Neural cell (in vitro differentiated cells): ENCODE measurements around the gene CXCR3. TPM values are rescaled to one million over a fixed set of nuclear protein-coding genes. Genes with fewer than 3 reads are reported as not detected.

ENCODE experiments used
- H2AFZ ChIP-seq: fragments of 200-600, 300-800 bp; sonication (generic), shearing (Covaris generic); 2 replicates; pipeline ENCODE4 v1.6.0; 2014; ENCODE audit warnings: low read depth, mild to moderate bottlenecking, antibody characterized with exemption, low read length, moderate library complexity
- H3F3A ChIP-seq: fragments of 200-600 bp; shearing (Covaris generic); 2 replicates; pipeline ENCODE4 v1.6.1; 2016; ENCODE audit warnings: mild to moderate bottlenecking, moderate library complexity, mixed read lengths, antibody characterized with exemption, low read length; ENCODE audit not compliant: insufficient read depth, poor library complexity, severe bottlenecking
- H3K27ac ChIP-seq: fragments of 200-600, 300-800 bp; sonication (generic), shearing (Covaris generic); 2 replicates; pipeline ENCODE4 v1.5.1; 2014; ENCODE audit warnings: mild to moderate bottlenecking, low read length, moderate library complexity
- H3K27me3 ChIP-seq: fragments of 300-800, 200-600 bp; sonication (generic), shearing (Covaris generic); 2 replicates; pipeline ENCODE4 v1.6.0; 2014; ENCODE audit warnings: mild to moderate bottlenecking, low read depth, low read length, moderate library complexity; ENCODE audit not compliant: insufficient read depth
- H3K36me3 ChIP-seq: fragments of 300-800, 200-600 bp; sonication (generic), shearing (Covaris generic); 2 replicates; pipeline ENCODE4 v1.5.1; 2014; ENCODE audit warnings: mild to moderate bottlenecking, antibody characterized with exemption, low read length, moderate library complexity; ENCODE audit not compliant: insufficient read depth
- H3K4me2 ChIP-seq: fragments of 300-800, 200-600 bp; sonication (generic), shearing (Covaris generic); 2 replicates; pipeline ENCODE4 v1.6.0; 2014; ENCODE audit warnings: mild to moderate bottlenecking, low read length
- H3K4me3 ChIP-seq: fragments of 300-800, 200-600 bp; sonication (generic), shearing (Covaris generic); 2 replicates; pipeline ENCODE4 v1.5.1; 2014; ENCODE audit warnings: mild to moderate bottlenecking, low read length, moderate library complexity
- H3K79me2 ChIP-seq: fragments of 200-600 bp; shearing (Covaris generic); replicated peaks from 2 replicates; pipeline ENCODE4 v1.6.0; 2014; ENCODE audit warnings: mild to moderate bottlenecking, low read length, moderate library complexity; ENCODE audit not compliant: insufficient read depth
- H3K9ac ChIP-seq: fragments of 300-800, 200-600 bp; sonication (generic), shearing (Covaris generic); 2 replicates; pipeline ENCODE4 v1.6.1; 2016; ENCODE audit warnings: mild to moderate bottlenecking, low read length, mixed read lengths
- H3K9me2 ChIP-seq: fragments of 200-600 bp; shearing (Covaris generic); 2 replicates; pipeline ENCODE4 v1.6.1; 2016; ENCODE audit warnings: mild to moderate bottlenecking, low read length, mixed read lengths; ENCODE audit not compliant: insufficient read depth
- H3K9me3 ChIP-seq: fragments of 200-600, 300-800 bp; sonication (generic), shearing (Covaris generic); 2 replicates; pipeline ENCODE4 v1.6.1; 2016; ENCODE audit warnings: mild to moderate bottlenecking, mixed run types, low read length, moderate library complexity, mixed read lengths
- H4K20me1 ChIP-seq: fragments of 200-600 bp; shearing (Covaris generic); 2 replicates; pipeline ENCODE4 v1.6.1; 2016; ENCODE audit warnings: mild to moderate bottlenecking, mixed run types; ENCODE audit not compliant: insufficient read depth
- CTCF ChIP-seq: fragments of 450-650 bp; IDR thresholded peaks from 2 replicates; pipeline ENCODE4 v1.5.1; 2014; ENCODE audit warnings: antibody characterized with exemption, mild to moderate bottlenecking, moderate library complexity; ENCODE audit not compliant: poor library complexity, severe bottlenecking
- EP300 ChIP-seq: fragments of 450-650 bp; conservative IDR thresholded peaks from 2 replicates; pipeline ENCODE4 v1.6.1; 2014; ENCODE audit warnings: antibody characterized with exemption, mild to moderate bottlenecking, moderate library complexity; ENCODE audit not compliant: poor library complexity, severe bottlenecking
- EZH2 ChIP-seq: fragments of 200-600, 300-800 bp; shearing (Covaris generic), sonication (generic); IDR thresholded peaks from 2 replicates; pipeline ENCODE4 v1.6.1; 2014; ENCODE audit warnings: antibody characterized with exemption, low read length, borderline replicate concordance, mild to moderate bottlenecking; ENCODE audit not compliant: insufficient read depth, poor library complexity, severe bottlenecking
- MXI1 ChIP-seq: fragments of 450-650 bp; conservative IDR thresholded peaks from 2 replicates; pipeline ENCODE4 v1.6.1; 2014; ENCODE audit warnings: antibody characterized with exemption, mild to moderate bottlenecking; ENCODE audit not compliant: poor library complexity, severe bottlenecking
- POLR2AphosphoS5 ChIP-seq: IDR thresholded peaks from 2 replicates; pipeline ENCODE4 v1.6.1; 2012
- RAD21 ChIP-seq: fragments of 450-650 bp; conservative IDR thresholded peaks from 2 replicates; pipeline ENCODE4 v1.6.1; 2014; ENCODE audit warnings: antibody characterized with exemption, mild to moderate bottlenecking, moderate library complexity
- REST ChIP-seq: IDR thresholded peaks from 2 replicates; pipeline ENCODE4 v1.6.1; 2012; ENCODE audit warnings: borderline replicate concordance
- SMC3 ChIP-seq: fragments of 450-650 bp; conservative IDR thresholded peaks from 2 replicates; pipeline ENCODE4 v1.6.1; 2014; ENCODE audit warnings: antibody characterized with exemption, mild to moderate bottlenecking, moderate library complexity; ENCODE audit not compliant: poor library complexity
- TAF1 ChIP-seq: IDR thresholded peaks from 2 replicates; pipeline ENCODE4 v1.6.1; 2012; ENCODE audit warnings: low read depth
- polyA plus RNA-seq: library from polyadenylated mRNA; depleted of rRNA; stranded (reverse); fragments of >200 nt; gene quantifications from 2 replicates; pipeline ENCODE4 v1.2.3, GENCODE V29; 2014

The CXCR3 gene
- polyA plus RNA-seq, 1 donor from 2014 or later: not detected

- H2AFZ ChIP-seq: no peak overlapping the region
- no peaks in the 10 kb centered on the region for H3K9me2 ChIP-seq
- no peaks in the 10 kb centered on the region for H3K36me3 ChIP-seq
- H3K4me2 ChIP-seq: no peak overlapping the region
- H3K4me3 ChIP-seq: no peak overlapping the region
- no peaks in the 10 kb centered on the region for H3F3A ChIP-seq
- no peaks in the 10 kb centered on the region for H3K79me2 ChIP-seq
- H3K27me3 ChIP-seq: no peaks in the 10 kb centered on the region
- H3K9me3 ChIP-seq: no peaks in the 10 kb centered on the region
- H3K27ac ChIP-seq: no peak overlapping the region
- no peaks in the 10 kb centered on the region for H4K20me1 ChIP-seq
- TF ChIP-seq CTCF: no peak
- no peak for TF ChIP-seq TAF1
- TF ChIP-seq RAD21: no peak
- no peak for TF ChIP-seq REST
- no peak for TF ChIP-seq EZH2
- TF ChIP-seq EP300: no peak
- no peak for TF ChIP-seq POLR2AphosphoS5
- no peak for TF ChIP-seq MXI1
- TF ChIP-seq SMC3: no peak
- no peak overlapping the region for H3K9ac ChIP-seq
These were observed 11.6 kb downstream of the CXCR3 start for GRCh38 chrX:71606536-71607216.

GRCh38 chrX:71604796-71605568 is 13.3 kb downstream of the CXCR3 start:
- TF ChIP-seq EP300 (no peak), RAD21 (no peak)
- Histone ChIP-seq H3F3A (no peaks in the 10 kb centered on the region), H3K36me3 (no peaks in the 10 kb centered on the region), H2AFZ (no peak overlapping the region), H3K79me2 (no peaks in the 10 kb centered on the region), H3K4me2 (no peak overlapping the region), H3K9me3 (no peaks in the 10 kb centered on the region), H4K20me1 (no peaks in the 10 kb centered on the region), H3K27me3 (no peaks in the 10 kb centered on the region), H3K9me2 (no peaks in the 10 kb centered on the region), H3K9ac (no peak overlapping the region), H3K4me3 (no peak overlapping the region), H3K27ac (no peak overlapping the region)
